GM18505 (cell line): ENCODE results near the gene FOXK1.
A peak's percentile ranks its signal among the peaks of the same experiment; 100 is the strongest.
"Not testable (repeated sequence)": the region's sequence is repeated elsewhere in the genome, so short reads cannot be mapped to it uniquely, and the experiment has no call there.

Source experiments
- ATAC-seq: cut with Tn5 transposase; IDR thresholded peaks from one replicate; pipeline ENCODE4 v1.9.1; 2021; ENCODE audit not compliant: unreplicated experiment
- POLR2A ChIP-seq: IDR thresholded peaks from 4 replicates; pipeline ENCODE4 v1.6.1; 2011; ENCODE audit warnings: borderline replicate concordance; ENCODE audit not compliant: insufficient read depth, insufficient read length; ENCODE audit errors: extremely low read depth

The FOXK1 gene

DNA sequence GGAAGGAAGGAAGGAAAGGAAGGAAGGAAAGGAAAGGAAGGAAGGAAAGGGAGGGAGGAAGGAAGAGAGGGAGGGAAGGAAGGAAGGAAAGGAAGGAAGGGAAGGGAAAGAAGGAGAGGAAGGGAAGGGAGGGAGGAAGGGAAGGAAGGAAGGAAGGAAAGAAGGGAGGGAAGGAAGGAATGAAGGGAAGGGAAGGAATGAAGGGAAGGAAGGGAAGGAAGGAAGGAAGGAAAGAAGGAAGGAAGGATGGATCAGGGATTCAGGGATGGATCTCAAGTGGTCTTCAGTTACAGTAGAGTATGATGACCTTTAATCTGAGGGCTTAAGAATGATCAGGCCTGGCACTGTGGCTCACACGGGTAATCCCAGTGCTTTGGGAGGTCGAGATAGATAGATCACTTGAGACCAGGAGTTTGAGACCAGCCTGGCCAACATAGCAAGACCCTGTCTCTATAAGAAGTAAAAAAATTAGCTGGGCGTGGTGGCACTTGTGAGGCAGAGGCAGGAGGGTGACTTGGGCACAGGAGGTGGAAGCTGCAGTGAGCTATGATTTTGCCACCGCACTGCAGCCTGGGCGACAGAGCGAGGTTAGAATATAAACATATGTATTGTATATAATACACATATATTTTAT, 760 bp upstream of the FOXK1 start:
- no peak for ATAC-seq
- TF ChIP-seq POLR2A = no peak

DNA sequence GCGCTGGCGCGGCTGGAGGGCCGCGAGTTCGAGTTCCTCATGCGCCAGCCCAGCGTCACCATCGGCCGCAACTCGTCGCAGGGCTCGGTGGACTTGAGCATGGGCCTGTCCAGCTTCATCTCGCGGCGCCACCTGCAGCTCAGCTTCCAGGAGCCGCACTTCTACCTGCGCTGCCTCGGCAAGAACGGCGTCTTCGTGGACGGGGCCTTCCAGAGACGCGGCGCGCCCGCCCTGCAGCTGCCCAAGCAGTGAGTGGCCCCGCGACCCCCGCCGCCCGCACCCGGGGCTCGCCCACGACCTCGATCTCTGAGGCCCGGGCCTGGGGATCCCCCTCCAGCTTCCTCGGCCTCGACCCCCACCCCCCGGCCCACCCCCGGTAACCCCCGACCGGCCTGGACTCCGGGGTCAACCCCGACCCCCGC, 537 bp downstream of the FOXK1 start:
- TF ChIP-seq POLR2A = no peak
- ATAC-seq = peak; percentile 36

DNA sequence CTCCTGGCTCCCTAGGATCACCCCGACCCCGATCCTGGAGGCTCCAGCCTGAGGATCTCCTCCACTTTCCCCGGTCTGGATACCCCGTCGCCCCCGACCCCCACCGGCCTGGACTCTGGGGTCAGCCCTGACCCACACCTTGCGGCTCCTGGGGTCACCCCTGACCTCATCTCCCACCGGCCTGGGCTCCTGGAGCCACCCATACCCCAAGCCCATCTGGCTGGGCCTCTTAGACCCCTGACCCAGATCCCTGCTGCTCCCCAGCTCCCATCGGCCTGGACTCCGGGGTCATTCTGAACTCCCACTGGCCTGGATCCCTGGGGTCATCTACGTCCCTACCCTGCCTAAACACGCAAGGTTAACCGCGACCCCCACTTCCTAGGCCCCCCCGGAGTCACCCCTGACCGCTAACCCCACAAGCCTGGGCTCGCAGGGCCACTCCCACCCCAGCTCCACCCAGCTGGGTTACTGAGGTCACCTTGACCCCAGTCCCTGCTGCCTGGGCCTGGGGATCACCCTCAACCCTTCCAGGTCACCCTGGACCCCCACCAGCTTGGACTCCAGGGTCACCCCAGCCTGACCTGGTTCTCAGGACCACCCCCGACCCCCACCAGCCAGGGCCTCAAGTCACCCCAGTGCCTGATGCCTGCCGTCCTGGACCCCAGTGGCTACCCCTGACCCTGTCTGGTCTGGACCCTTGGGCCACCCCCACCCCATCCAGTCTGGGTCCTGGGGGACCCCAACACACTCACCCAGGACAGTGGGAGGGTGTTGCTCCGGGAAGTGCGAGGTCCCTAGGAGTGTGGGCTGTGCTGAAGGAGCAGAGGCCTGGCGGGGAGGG, 1.2 kb downstream of the FOXK1 start:
- TF ChIP-seq POLR2A = no peak
- no peak for ATAC-seq

DNA sequence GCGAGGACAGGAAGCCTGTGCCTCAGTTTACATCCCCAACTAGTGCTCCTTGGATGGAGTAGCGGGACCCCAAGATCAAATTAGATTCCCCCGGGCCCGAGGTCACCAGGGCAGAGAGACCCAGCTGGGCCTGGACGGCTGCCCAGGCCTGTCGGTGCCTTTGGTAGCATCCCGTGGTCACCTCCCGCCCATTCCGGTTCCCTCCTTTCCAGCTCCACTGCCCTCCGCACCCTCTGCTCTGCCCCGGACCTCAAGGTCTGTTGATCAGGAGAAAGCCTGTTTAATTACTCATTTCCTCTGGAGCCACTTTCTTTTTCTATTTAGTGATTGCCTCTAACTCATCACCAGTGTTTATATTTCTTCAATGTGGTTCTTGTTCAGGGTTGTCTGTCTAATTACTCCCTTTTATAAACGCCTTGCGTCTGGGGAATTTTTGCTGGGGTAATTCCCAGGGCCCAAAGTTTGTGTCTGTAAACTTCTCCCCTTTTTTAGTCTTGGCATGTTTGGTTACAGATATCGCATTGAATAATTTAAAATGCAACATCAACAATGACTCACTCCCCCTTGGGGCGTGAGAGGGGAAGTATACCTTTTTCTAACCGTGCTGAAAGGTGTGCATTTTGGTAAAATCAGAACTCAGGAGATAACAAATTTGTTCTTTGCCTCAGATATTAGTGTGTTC, 1.9 kb downstream of the FOXK1 start:
- peak; percentile 27 for ATAC-seq
- no peak for TF ChIP-seq POLR2A

DNA sequence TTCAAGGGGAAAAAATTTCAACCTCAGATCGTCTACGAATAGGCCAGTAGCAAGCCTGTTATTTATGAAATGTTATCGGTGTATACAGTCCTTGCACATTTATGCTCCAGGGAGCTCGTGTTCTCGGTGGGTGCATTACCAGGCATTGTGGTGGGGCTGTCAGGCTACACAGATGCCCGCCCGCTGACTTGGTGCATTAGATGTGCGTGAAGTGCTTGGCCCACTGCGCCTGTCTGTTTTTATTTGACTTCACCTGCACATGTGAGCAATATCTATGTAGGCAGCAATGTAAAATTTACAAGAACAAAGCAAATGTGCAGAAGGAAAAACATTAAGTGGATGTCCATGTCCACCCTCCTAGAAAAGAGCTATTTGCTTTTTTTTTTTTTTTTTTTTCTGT, 2.8 kb downstream of the FOXK1 start:
- TF ChIP-seq POLR2A = no peak
- ATAC-seq = no peak

DNA sequence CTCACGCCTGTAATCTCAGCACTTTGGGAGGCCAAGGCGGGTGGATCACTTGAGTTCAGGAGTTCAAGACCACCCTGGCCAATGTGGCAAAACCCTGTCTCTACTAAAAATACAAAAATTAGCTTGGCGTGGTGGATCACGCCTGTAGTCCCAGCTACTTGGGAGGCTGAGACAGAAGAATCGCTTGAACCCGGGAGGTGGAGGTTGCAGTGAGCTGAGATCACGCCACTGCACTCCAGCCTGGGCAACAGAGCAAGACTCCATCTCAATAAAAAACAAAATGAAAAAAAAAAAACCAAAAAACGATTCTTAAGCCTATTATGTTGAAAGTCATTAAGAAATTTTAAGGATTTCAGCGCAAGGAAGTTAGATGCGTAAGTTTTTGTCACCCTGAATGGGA, 3.6 kb downstream of the FOXK1 start:
- ATAC-seq = not testable (repeated sequence)

DNA sequence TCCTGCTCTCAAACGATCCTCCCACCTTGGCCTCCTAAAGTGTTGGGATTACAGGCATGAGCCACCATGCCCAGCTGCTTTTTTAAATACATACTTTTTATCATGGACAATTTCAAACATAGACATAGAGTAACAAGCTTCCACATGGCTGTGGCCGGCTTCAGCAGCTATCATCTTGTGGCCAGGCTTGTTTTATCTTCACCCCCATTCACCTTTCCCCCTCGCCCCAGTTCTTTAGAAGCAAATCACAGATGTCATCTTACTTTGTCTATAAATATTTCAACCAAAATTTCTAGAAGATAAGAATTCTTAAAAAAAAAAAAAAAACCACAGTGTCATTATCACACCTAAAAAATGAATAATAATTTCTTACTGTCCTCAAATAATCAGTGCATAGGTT, 5.9 kb downstream of the FOXK1 start:
- ATAC-seq = no peak
- TF ChIP-seq POLR2A = no peak

DNA sequence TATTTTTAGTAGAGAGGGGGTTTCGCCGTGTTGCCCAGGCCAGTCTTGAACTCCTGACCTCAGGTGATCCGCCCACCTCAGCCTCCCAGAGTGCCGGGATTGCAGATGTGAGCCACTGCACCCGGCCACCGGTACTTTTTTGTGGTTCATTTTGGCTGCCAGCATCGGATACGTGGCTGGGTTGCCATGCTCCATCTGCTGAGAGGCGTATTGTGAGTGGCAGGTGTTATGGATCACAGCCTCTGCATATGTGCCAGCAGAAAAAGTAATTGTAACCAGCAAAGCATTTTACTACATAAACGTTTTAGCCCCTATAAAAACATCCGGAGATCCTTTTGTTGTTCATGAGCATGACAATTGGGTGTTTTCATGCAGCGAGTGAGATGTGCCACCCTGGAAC, 7.1 kb downstream of the FOXK1 start:
- no peak for TF ChIP-seq POLR2A
- ATAC-seq = no peak

DNA sequence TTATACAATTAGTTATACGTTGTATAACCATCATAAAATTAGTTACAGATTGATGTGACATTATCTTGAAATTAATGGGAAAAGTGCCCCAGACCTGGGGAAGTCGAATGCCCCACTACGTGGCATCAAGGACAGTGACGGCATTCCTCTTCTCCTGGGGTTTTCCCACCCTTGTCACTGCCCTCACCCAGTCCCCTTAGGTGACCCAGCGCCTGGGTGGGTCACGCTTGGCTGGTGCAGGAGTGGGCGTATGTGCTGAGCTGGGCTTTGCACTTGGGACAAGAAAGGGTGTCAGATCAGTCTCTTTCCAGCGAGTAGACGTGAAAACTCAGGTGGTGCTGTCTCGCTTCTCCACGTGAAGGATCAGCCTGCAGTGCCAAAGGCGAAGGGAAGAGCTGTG, 7.6 kb downstream of the FOXK1 start:
- TF ChIP-seq POLR2A = no peak
- ATAC-seq = peak; percentile 46

DNA sequence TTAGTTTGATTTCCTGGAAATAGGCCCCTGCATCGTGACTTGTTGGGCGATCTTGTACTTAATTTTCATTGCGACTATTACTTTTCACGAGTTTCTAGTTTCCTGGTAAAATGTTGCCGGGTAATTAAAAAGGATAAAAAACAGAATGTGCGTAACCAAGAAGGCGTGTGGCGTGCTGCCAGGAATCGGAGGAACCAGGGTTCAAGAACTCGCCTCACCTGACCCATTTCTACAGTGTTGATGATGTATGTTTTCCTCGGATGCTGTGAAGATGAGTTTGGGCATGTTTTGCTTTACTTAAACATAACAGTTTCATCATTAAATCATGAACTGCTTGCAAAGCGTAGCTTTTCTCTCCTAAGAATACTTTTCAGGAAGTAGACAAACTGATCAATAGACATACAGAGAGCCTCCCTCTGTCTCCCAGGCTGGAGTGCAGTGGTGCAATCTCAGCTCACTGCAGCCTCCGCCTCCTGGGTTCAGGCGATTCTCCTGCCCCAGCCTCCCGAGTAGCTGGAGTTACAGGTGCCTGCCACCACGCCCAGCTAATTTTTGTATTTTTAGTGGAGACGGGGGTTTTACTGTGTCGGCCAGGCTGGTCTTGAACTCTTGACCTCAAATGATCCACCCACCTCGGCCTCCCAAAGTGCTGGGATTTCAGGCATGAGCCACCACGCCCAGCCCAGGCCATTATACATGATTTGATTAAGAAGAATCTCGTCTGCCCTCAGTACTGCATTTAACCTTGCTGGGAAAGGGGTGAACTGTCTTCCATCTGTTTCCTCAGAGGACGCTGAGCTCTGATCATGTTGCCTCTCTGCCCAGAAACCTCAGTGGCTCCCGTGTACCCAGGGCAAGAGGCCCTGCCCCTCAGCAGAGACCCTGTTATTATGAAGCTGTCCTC, 9.1 kb downstream of the FOXK1 start:
- no peak for ATAC-seq
- TF ChIP-seq POLR2A = no peak

DNA sequence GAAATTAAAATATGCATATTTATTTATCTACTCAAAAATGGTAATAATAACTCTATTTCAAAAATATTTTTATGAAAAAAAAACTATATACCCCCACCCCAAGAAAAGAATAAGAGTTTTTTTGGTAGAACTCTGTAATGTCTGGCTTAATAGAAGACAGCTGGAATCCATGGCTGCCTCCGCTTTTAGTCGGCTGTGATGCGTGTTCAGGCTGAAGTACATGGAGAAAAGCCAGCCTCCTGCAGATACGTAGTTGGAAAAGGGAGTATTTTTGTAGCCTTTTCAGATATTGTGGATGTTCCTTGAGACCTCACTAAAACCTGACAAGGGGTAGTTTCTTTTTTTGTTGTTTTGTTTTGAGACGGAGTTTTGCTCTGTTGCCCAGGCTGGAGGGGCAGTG, 10.0 kb downstream of the FOXK1 start:
- TF ChIP-seq POLR2A = no peak
- ATAC-seq = no peak

DNA sequence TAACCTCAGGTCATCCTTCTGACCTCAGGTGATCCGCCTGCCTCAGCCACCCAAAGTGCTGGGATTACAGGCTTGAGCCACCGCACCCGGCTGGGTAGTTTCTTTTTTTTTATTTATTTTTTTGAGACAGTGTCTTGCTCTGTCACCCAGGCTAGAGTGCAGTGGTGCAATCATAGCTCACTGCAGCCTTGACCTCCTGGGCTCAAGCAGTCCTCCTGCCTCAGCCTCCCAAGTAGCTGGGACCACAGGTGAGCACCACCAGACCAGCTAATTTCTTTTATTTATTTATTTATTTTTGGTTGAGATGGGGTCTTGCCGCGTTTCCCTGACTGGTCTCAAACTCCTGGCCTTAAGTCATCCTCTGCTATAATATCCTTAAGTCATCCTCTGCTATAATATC, 10.5 kb downstream of the FOXK1 start:
- ATAC-seq = not testable (repeated sequence)

DNA sequence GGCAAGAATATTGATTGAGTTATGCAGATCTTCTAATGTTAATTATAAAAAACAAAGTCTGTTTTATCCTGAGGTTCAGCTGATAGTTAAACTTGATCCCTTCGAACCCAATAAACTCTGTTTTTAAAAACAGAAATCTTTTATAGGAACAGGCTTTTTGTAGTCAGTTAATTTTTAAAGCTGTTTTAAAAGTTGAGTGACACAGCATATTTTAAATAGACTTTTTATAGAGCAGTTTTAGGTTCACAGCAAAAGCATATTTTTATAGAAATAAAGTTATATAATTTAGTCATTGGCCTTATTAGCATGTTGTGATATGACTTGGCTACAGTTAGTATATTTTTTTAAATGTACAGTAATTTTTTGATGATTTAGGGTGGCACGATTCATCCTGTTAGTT, 11.1 kb downstream of the FOXK1 start:
- no peak for ATAC-seq
- TF ChIP-seq POLR2A = no peak
